ENCODE data around the gene ULK3.

DNA sequence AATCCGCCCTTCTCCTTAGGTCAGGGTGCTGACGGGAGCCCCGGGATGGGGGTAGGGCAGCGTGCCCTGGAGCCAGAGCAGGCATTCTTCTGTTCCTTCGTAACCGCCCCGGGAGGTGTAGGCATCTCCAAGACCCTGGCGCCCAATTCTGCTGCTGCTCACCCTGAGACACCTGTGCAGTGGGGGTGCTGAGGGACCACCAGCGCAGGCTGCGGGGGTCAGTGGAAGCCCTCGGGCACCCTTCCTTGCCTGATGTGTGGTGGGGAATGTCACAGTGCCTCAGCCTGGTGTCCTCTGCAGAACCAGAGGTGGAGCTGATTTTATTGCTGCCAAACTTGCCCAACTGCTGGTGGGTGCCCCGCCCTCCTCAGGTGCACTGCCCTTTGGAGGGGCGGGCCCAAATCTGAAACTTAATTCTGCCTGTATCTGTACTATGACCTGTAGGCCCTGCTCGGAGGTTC is 53.8 kb downstream of the ULK3 start:
- no peak for TF ChIP-seq POLR2A (IDR thresholded peaks at IDR 0.05)
- TF ChIP-seq, protein P1, sequence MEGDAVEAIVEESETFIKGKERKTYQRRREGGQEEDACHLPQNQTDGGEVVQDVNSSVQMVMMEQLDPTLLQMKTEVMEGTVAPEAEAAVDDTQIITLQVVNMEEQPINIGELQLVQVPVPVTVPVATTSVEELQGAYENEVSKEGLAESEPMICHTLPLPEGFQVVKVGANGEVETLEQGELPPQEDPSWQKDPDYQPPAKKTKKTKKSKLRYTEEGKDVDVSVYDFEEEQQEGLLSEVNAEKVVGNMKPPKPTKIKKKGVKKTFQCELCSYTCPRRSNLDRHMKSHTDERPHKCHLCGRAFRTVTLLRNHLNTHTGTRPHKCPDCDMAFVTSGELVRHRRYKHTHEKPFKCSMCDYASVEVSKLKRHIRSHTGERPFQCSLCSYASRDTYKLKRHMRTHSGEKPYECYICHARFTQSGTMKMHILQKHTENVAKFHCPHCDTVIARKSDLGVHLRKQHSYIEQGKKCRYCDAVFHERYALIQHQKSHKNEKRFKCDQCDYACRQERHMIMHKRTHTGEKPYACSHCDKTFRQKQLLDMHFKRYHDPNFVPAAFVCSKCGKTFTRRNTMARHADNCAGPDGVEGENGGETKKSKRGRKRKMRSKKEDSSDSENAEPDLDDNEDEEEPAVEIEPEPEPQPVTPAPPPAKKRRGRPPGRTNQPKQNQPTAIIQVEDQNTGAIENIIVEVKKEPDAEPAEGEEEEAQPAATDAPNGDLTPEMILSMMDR (IDR thresholded peaks at IDR 0.05), result no peak
